Inferior parietal cortex (tissue), 1 donor: ENCODE data around the gene SPATA31A1.
"Not testable (repeated sequence)": the region's sequence is repeated elsewhere in the genome, so short reads cannot be mapped to it uniquely, and the experiment has no call there.

ENCODE experiments used
- DNase-seq: peaks from one replicate; pipeline ENCODE4 v3.0.0-alpha.2; 2016; ENCODE audit errors: extremely low spot score

The SPATA31A1 gene

GRCh38 chr9:39355369-39355768, at the start of gene SPATA31A1:
Gene SPATA31A1 (plus strand): TSS chr9:39355669. CDS start chr9:39355731, 62 bp downstream.
- not testable (repeated sequence) for DNase-seq

- not testable (repeated sequence) for DNase-seq
These were observed 52.1 kb downstream of the SPATA31A1 start for GRCh38 chr9:39407261-39408204.

GRCh38 chr9:39411254-39411940, 55.9 kb downstream of the SPATA31A1 start:
- not testable (repeated sequence) for DNase-seq
